GM12878 (cell line): ENCODE results near the gene PLA2G4C. TPM values are rescaled to one million over a fixed set of nuclear protein-coding genes. Genes with fewer than 3 reads are reported as not detected.

ENCODE experiments used
- ATAC-seq: fragments of 200-7000 bp; cut with Tn5 transposase; 3 replicates; pipeline ENCODE4 v1.9.1; 2020; ENCODE audit warnings: mild to moderate bottlenecking, moderate library complexity
- BruUV-seq: library from RNA; stranded (reverse); fragments of 400-500 nt; replicated peaks from 2 replicates; lab custom pipeline; 2021; lab: Mats Ljungman, UMichigan
- CTCF ChIA-PET: fragments of 300-600 bp; sonication (Branson Sonifier 250); formaldehyde crosslinking; extraction: SDS; loops from one replicate; lab custom pipeline; 2021; ENCODE audit warnings: inconsistent platforms; lab: Yijun Ruan, JAX
- POLR2A ChIA-PET: fragments of 350-600 bp; formaldehyde crosslinking; extraction: SDS; loops from one replicate; lab custom pipeline; 2021; ENCODE audit warnings: inconsistent platforms; lab: Charles Lee
- RAD21 ChIA-PET: fragments of 300-600 bp; sonication (Branson Sonifier 250); formaldehyde crosslinking; loops from one replicate; lab custom pipeline; 2023; ENCODE audit warnings: antibody characterized with exemption; ENCODE audit not compliant: unreplicated experiment; lab: Charles Lee
- SMC1A ChIA-PET: fragments of 300-600 bp; sonication (Branson Sonifier 250); formaldehyde crosslinking; loops from one replicate; lab custom pipeline; 2023; ENCODE audit not compliant: unreplicated experiment, uncharacterized antibody; lab: Charles Lee
- DNase-seq: peaks from one replicate; pipeline ENCODE4 v3.0.0-alpha.2; 2011; ENCODE audit warnings: low read depth, low spot score
- FAIRE-seq: peaks from 3 replicates; lab custom pipeline; 2011; peaks lifted over from hg19 to GRCh38; lab: Jason Lieb, UNC
- H2AFZ ChIP-seq: 2 replicates; pipeline ENCODE4 v1.6.0; 2011; ENCODE audit warnings: low read depth, low read length, control low read depth; ENCODE audit not compliant: control insufficient read depth
- H3K27ac ChIP-seq: 2 replicates; pipeline ENCODE4 v1.5.1; 2011; ENCODE audit warnings: control low read depth; ENCODE audit not compliant: control insufficient read depth, insufficient read depth
- H3K27me3 ChIP-seq, 2 experiments: replicated peaks in 1 of 2; 2 replicates each; pipeline versions ENCODE4 v1.6.0 to v1.6.1; 2011; ENCODE audit warnings: low read length in 1 of 2; ENCODE audit not compliant: control insufficient read depth in 2 of 2, insufficient read depth in 2 of 2
- H3K36me3 ChIP-seq, 2 experiments: 2 replicates each; pipeline ENCODE4 v1.5.1; 2011; ENCODE audit warnings: low read length in 1 of 2; ENCODE audit not compliant: control insufficient read depth in 2 of 2, insufficient read depth in 2 of 2
- H3K4me1 ChIP-seq: 2 replicates; pipeline ENCODE4 v1.6.1; 2011; ENCODE audit warnings: mild to moderate bottlenecking, low read length, moderate library complexity, mixed read lengths; ENCODE audit not compliant: control insufficient read depth, insufficient read depth
- H3K4me2 ChIP-seq: 2 replicates; pipeline ENCODE4 v1.6.0; 2011; ENCODE audit warnings: control low read depth; ENCODE audit not compliant: control insufficient read depth, insufficient read depth
- H3K4me3 ChIP-seq: fragments of 200-600 bp; sonication (generic); 2 replicates; pipeline ENCODE4 v1.5.1; 2016
- H3K79me2 ChIP-seq: 2 replicates; pipeline ENCODE4 v1.6.0; 2011; ENCODE audit warnings: low read length; ENCODE audit not compliant: control insufficient read depth, insufficient read depth
- H3K9ac ChIP-seq: 2 replicates; pipeline ENCODE4 v1.8.0; 2011; ENCODE audit warnings: low read length, control low read depth, mixed read lengths; ENCODE audit not compliant: control insufficient read depth, insufficient read depth
- H3K9me3 ChIP-seq: replicated peaks from 3 replicates; pipeline ENCODE4 v1.5.1; 2011; ENCODE audit warnings: mild to moderate bottlenecking, low read length; ENCODE audit not compliant: control insufficient read depth, insufficient read depth
- H4K20me1 ChIP-seq: 2 replicates; pipeline ENCODE4 v1.6.0; 2011; ENCODE audit not compliant: control insufficient read depth, insufficient read depth
- CBFB ChIP-seq: IDR thresholded peaks from 2 replicates; pipeline ENCODE4 v1.6.1; 2016; ENCODE audit warnings: antibody characterized with exemption, low read depth
- CHD4 ChIP-seq: fragments of 200-600 bp; sonication (generic); IDR thresholded peaks from 2 replicates; pipeline ENCODE4 v1.6.1; 2016; ENCODE audit warnings: mild to moderate bottlenecking
- IKZF2 ChIP-seq, 2 experiments: fragments of 450-650 bp; IDR thresholded peaks; 2 replicates each; pipeline ENCODE4 v1.6.1; 2017; ENCODE audit warnings: mild to moderate bottlenecking in 2 of 2, moderate library complexity in 2 of 2
- POLR2AphosphoS5 ChIP-seq: IDR thresholded peaks from 2 replicates; pipeline ENCODE4 v1.6.1; 2011; ENCODE audit warnings: mild to moderate bottlenecking, low read length, inconsistent platforms
- POU2F2 ChIP-seq: IDR thresholded peaks from 3 replicates; pipeline ENCODE4 v1.6.1; 2011; ENCODE audit warnings: low read depth, mild to moderate bottlenecking, low read length, borderline replicate concordance
- WGBS: methylation state at CpG from one replicate; pipeline ENCODE4 v1.1.6; 2016; ENCODE audit warnings: low lambda C conversion rate; ENCODE audit not compliant: insufficient replicate concordance, insufficient coverage; ENCODE audit errors: missing lambda C conversion rate; 5-methylcytosine and 5-hydroxymethylcytosine counted together
- in situ Hi-C: fragments of 300-500 bp; cut with MboI; formaldehyde crosslinking; loops from 9 replicates; pipeline ENCODE4 v1.14.3; 2018; ENCODE audit warnings: mixed read lengths
- intact Hi-C: fragments of 100-400 bp; cut with micrococcal nuclease; formaldehyde crosslinking; loops from one replicate; pipeline ENCODE4 v1.14.2; 2022; ENCODE audit not compliant: unreplicated experiment
- polyA plus RNA-seq, 11 experiments: library from polyadenylated mRNA; depleted of rRNA in 4 of 11; unstranded in 6 of 11; stranded (reverse) in 5 of 11; fragments of >200 nt; fragmentation: Nextera tagmentation in 4 of 11; fragmentation: Illumina TruSeq in 1 of 11; extraction: Ambion mirVana in 4 of 11; extraction: Trizol in 1 of 11; gene quantifications; 1 replicate in 1 of 11; 2 replicates in 10 of 11; pipeline versions ENCODE4 v1.2.1 to v1.2.3, GENCODE V29; 2011 to 2016; ENCODE audit warnings: inconsistent platforms in 2 of 11, missing spikeins in 2 of 11, low read depth in 1 of 11
- total RNA-seq, 4 experiments: library from RNA; depleted of rRNA in 3 of 4; stranded (reverse); fragments of >200 nt in 3 of 4; fragmentation: Illumina TruSeq in 1 of 4; extraction: Trizol in 1 of 4; gene quantifications; 2 replicates each; pipeline versions ENCODE4 v1.2.1 to v1.2.3, GENCODE V29; 2013 to 2021
- TF ChIP-seq, protein P1 (sequence below): fragments of 150-350 bp; IDR thresholded peaks from 2 replicates; pipeline ENCODE4 v1.6.1; 2014; ENCODE audit warnings: mild to moderate bottlenecking, low read depth, low read length
- TF ChIP-seq, protein P2 (sequence below): fragments of 450-650 bp; formaldehyde crosslinking; IDR thresholded peaks from 2 replicates; pipeline ENCODE4 v1.4.0; 2020; ENCODE audit warnings: mild to moderate bottlenecking, moderate library complexity
- TF ChIP-seq, protein P3 (sequence below): fragments of 450-650 bp; IDR thresholded peaks from 2 replicates; pipeline ENCODE4 v1.6.1; 2017; ENCODE audit warnings: borderline replicate concordance
- TF ChIP-seq, protein P4 (sequence below): fragments of 450-650 bp; IDR thresholded peaks from 2 replicates; pipeline ENCODE4 v1.6.1; 2016; ENCODE audit warnings: mild to moderate bottlenecking

PLA2G4C gene
- total and polyA plus RNA-seq, 10 of the 15 experiments (the other 5 are each of a cell fraction or from before 2014, with no cell fraction given) = 0.53 to 3.6 (median 1.1) TPM

DNA sequence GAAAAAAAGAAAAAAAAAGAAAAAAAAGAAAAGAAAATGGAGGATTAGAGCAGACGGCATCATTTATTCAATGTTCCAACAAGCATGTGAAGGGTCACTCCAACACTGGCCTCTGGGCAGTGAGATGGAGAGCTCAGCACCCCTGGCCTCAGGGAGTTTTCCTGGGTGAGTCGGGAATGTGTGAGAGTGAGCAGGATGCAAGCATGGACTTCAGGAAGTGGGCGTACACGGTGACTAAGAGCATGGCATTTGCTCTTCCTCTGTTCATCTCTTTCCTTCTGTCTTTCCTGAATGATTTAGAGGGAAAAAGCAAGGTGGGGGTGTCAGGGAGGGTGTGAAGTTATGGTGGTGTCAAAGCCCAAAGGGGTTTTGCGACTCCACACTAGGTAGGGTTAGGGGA lies 66.1 kb downstream of the PLA2G4C start (continued):
- TF ChIP-seq, protein P1, sequence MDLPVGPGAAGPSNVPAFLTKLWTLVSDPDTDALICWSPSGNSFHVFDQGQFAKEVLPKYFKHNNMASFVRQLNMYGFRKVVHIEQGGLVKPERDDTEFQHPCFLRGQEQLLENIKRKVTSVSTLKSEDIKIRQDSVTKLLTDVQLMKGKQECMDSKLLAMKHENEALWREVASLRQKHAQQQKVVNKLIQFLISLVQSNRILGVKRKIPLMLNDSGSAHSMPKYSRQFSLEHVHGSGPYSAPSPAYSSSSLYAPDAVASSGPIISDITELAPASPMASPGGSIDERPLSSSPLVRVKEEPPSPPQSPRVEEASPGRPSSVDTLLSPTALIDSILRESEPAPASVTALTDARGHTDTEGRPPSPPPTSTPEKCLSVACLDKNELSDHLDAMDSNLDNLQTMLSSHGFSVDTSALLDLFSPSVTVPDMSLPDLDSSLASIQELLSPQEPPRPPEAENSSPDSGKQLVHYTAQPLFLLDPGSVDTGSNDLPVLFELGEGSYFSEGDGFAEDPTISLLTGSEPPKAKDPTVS = no peak
- no peak for TF ChIP-seq POU2F2

DNA sequence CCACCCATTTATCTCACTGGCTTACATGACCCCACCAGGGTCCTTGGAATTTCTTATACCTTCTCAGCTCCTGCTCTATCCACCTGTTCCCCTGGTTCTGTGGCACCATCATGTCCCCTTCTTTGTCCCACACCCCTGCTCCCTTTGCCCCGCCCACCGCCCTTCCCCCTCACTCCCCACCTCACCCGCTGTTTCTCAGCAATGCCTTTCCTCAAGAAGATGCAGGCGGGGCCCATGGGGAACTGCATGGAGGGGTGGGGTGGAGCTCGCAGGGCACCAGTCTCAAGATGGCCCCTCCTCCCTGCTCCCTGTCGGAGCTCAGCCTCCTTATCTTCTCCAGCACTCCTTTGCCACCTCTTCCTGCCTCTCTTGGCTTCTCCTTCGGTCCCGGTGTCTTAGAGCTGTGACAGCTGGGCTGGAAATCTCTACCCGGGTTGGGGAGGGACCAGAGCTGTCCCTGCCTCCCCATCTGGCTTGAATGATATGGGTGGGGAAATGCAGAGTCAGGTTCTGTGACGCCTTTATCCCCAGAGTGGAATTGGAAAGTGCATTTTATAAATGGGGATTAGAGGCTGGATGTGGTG lies 66.8 kb downstream of the PLA2G4C start, which contains the start of gene CABP5:
CABP5 (minus strand) TSS at position 405 of the 584 bp plus-strand sequence; CDS start at position 248, 157 bp downstream.
- no TSS peak for BruUV-seq
- DNase-seq (no peak), FAIRE-seq (no peak), ATAC-seq (no peak)
- in situ Hi-C loops (no loop called here), intact Hi-C loops (no loop called here)
- no peaks in the 10 kb centered on the region for H3K4me1 ChIP-seq
- ChIA-PET POLR2A (no interaction called here), CTCF (no interaction called here), SMC1A (no interaction called here), RAD21 (no interaction called here)
- H3K27ac ChIP-seq = no peak within 1 kb of the TSS
- TF ChIP-seq, protein P2, sequence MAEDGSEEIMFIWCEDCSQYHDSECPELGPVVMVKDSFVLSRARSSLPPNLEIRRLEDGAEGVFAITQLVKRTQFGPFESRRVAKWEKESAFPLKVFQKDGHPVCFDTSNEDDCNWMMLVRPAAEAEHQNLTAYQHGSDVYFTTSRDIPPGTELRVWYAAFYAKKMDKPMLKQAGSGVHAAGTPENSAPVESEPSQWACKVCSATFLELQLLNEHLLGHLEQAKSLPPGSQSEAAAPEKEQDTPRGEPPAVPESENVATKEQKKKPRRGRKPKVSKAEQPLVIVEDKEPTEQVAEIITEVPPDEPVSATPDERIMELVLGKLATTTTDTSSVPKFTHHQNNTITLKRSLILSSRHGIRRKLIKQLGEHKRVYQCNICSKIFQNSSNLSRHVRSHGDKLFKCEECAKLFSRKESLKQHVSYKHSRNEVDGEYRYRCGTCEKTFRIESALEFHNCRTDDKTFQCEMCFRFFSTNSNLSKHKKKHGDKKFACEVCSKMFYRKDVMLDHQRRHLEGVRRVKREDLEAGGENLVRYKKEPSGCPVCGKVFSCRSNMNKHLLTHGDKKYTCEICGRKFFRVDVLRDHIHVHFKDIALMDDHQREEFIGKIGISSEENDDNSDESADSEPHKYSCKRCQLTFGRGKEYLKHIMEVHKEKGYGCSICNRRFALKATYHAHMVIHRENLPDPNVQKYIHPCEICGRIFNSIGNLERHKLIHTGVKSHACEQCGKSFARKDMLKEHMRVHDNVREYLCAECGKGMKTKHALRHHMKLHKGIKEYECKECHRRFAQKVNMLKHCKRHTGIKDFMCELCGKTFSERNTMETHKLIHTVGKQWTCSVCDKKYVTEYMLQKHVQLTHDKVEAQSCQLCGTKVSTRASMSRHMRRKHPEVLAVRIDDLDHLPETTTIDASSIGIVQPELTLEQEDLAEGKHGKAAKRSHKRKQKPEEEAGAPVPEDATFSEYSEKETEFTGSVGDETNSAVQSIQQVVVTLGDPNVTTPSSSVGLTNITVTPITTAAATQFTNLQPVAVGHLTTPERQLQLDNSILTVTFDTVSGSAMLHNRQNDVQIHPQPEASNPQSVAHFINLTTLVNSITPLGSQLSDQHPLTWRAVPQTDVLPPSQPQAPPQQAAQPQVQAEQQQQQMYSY (CRISPR knock-in tag) = no peak
- TF ChIP-seq, protein P3, sequence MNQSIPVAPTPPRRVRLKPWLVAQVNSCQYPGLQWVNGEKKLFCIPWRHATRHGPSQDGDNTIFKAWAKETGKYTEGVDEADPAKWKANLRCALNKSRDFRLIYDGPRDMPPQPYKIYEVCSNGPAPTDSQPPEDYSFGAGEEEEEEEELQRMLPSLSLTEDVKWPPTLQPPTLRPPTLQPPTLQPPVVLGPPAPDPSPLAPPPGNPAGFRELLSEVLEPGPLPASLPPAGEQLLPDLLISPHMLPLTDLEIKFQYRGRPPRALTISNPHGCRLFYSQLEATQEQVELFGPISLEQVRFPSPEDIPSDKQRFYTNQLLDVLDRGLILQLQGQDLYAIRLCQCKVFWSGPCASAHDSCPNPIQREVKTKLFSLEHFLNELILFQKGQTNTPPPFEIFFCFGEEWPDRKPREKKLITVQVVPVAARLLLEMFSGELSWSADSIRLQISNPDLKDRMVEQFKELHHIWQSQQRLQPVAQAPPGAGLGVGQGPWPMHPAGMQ = no peak
- TF ChIP-seq CHD4 = no peak
- no peak for TF ChIP-seq IKZF2 (IDR thresholded peaks at IDR 0.05)
- TF ChIP-seq, protein P1 = no peak
- TF ChIP-seq, protein P4, sequence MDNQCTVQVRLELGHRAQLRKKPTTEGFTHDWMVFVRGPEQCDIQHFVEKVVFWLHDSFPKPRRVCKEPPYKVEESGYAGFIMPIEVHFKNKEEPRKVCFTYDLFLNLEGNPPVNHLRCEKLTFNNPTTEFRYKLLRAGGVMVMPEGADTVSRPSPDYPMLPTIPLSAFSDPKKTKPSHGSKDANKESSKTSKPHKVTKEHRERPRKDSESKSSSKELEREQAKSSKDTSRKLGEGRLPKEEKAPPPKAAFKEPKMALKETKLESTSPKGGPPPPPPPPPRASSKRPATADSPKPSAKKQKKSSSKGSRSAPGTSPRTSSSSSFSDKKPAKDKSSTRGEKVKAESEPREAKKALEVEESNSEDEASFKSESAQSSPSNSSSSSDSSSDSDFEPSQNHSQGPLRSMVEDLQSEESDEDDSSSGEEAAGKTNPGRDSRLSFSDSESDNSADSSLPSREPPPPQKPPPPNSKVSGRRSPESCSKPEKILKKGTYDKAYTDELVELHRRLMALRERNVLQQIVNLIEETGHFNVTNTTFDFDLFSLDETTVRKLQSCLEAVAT = no peak
- no peak for TF ChIP-seq CBFB
- TF ChIP-seq POLR2AphosphoS5 = no peak
- H3K9ac ChIP-seq = no peak within 1 kb of the TSS
- H4K20me1 ChIP-seq = no peaks in the 10 kb centered on the region
- H2AFZ ChIP-seq = no peak within 1 kb of the TSS
- no peaks in the 10 kb centered on the region for H3K79me2 ChIP-seq
- WGBS = 8% methylated on average over 6 of the region's 10 CpGs
- no peak within 1 kb of the TSS for H3K4me3 ChIP-seq
- H3K9me3 ChIP-seq = no peaks in the 10 kb centered on the region
- H3K27me3 ChIP-seq = no peaks in the 10 kb centered on the region; a peak in 2 of 4 replicates
- H3K36me3 ChIP-seq = no peaks in the 10 kb centered on the region
- no peak within 1 kb of the TSS for H3K4me2 ChIP-seq
